Activated T-cell treated with anti-CD3 and anti-CD28 coated beads for 24 hours (primary cell): ENCODE measurements around the gene RASGRF2.
A peak's percentile ranks its signal among the peaks of the same experiment; 100 is the strongest.

ENCODE experiments used
- DNase-seq: peaks from one replicate; pipeline ENCODE4 v3.0.0-alpha.2; 2020; ENCODE audit warnings: low read depth

Gene RASGRF2

GRCh38 chr5:81140441-81140840 is 180.3 kb downstream of the RASGRF2 start:
- no peak for DNase-seq

- DNase-seq = no peak
Observed at GRCh38 chr5:81140943-81141342, 180.8 kb downstream of the RASGRF2 start.

- no peak for DNase-seq
Observed at GRCh38 chr5:81142108-81142507, 181.9 kb downstream of the RASGRF2 start.

GRCh38 chr5:81145329-81145935 is 185.3 kb downstream of the RASGRF2 start:
- no peak for DNase-seq

- no peak for DNase-seq
Observed at GRCh38 chr5:81146031-81146430, 185.9 kb downstream of the RASGRF2 start.

GRCh38 chr5:81147011-81147885 is 187.1 kb downstream of the RASGRF2 start:
- no peak for DNase-seq

GRCh38 chr5:81147886-81148571 is 187.9 kb downstream of the RASGRF2 start:
- no peak for DNase-seq

GRCh38 chr5:81151546-81151945 is 191.4 kb downstream of the RASGRF2 start:
- DNase-seq = no peak

GRCh38 chr5:81154725-81155124 is 194.6 kb downstream of the RASGRF2 start:
- no peak for DNase-seq

GRCh38 chr5:81156732-81157131 is 196.6 kb downstream of the RASGRF2 start:
- no peak for DNase-seq

GRCh38 chr5:81161012-81161601 is 200.9 kb downstream of the RASGRF2 start:
- DNase-seq = no peak

- DNase-seq = no peak
Observed at GRCh38 chr5:81162501-81162900, 202.3 kb downstream of the RASGRF2 start.

GRCh38 chr5:81163651-81164050 is 203.5 kb downstream of the RASGRF2 start:
- DNase-seq = no peak

GRCh38 chr5:81164476-81164875 is 204.3 kb downstream of the RASGRF2 start:
- no peak for DNase-seq

- DNase-seq = no peak
Observed at GRCh38 chr5:81164936-81165335, 204.8 kb downstream of the RASGRF2 start.

GRCh38 chr5:81165493-81166119 is 205.4 kb downstream of the RASGRF2 start:
- DNase-seq = peak; percentile 54

- no peak for DNase-seq
Observed at GRCh38 chr5:81166430-81166829, 206.3 kb downstream of the RASGRF2 start.

GRCh38 chr5:81167078-81167477 is 206.9 kb downstream of the RASGRF2 start:
- no peak for DNase-seq

GRCh38 chr5:81167544-81167943 is 207.4 kb downstream of the RASGRF2 start:
- DNase-seq = no peak

- no peak for DNase-seq
Observed at GRCh38 chr5:81169924-81170323, 209.8 kb downstream of the RASGRF2 start.

- no peak for DNase-seq
Observed at GRCh38 chr5:81171769-81172168, 211.6 kb downstream of the RASGRF2 start.

- DNase-seq = no peak
Observed at GRCh38 chr5:81172710-81173109, 212.5 kb downstream of the RASGRF2 start.
